GM10847 (cell line): ENCODE data around the gene JMJD7.

Experiments
- POLR2A ChIP-seq: IDR thresholded peaks from 2 replicates; pipeline ENCODE4 v1.6.1; 2011; ENCODE audit not compliant: insufficient read length; ENCODE audit errors: extremely low read depth

The JMJD7 gene

GRCh38 chr15:41794081-41794480 lies 33.8 kb upstream of the JMJD7 start:
- no peak for TF ChIP-seq POLR2A

GRCh38 chr15:41795996-41796856 lies 31.7 kb upstream of the JMJD7 start:
- no peak for TF ChIP-seq POLR2A

- no peak for TF ChIP-seq POLR2A
These were observed 30.5 kb upstream of the JMJD7 start for GRCh38 chr15:41797201-41797944.

- no peak for TF ChIP-seq POLR2A
These were observed 29.0 kb upstream of the JMJD7 start for GRCh38 chr15:41798607-41799487.

- no peak for TF ChIP-seq POLR2A
These were observed 28.4 kb upstream of the JMJD7 start for GRCh38 chr15:41799488-41799805.

GRCh38 chr15:41801185-41801584 lies 26.7 kb upstream of the JMJD7 start:
- no peak for TF ChIP-seq POLR2A

GRCh38 chr15:41801850-41802455 lies 25.9 kb upstream of the JMJD7 start:
- TF ChIP-seq POLR2A: no peak

GRCh38 chr15:41804361-41804760 lies 23.5 kb upstream of the JMJD7 start:
- TF ChIP-seq POLR2A: no peak

- TF ChIP-seq POLR2A: no peak
These were observed 22.8 kb upstream of the JMJD7 start for GRCh38 chr15:41804916-41805666.

- TF ChIP-seq POLR2A: no peak
These were observed 22.2 kb upstream of the JMJD7 start for GRCh38 chr15:41805711-41806110.

GRCh38 chr15:41806291-41807181 lies 21.4 kb upstream of the JMJD7 start:
- no peak for TF ChIP-seq POLR2A

GRCh38 chr15:41809121-41809520 lies 18.8 kb upstream of the JMJD7 start:
- no peak for TF ChIP-seq POLR2A

- no peak for TF ChIP-seq POLR2A
These were observed 18.2 kb upstream of the JMJD7 start for GRCh38 chr15:41809526-41810220.
